HL-60 (cell line): ENCODE data around the gene CALB2.

ENCODE experiments used
- POLR2AphosphoS5 ChIP-seq: IDR thresholded peaks from 2 replicates; pipeline ENCODE4 v1.6.1; 2012; ENCODE audit warnings: low read depth
- TF ChIP-seq, protein P1 (sequence below): IDR thresholded peaks from one replicate; pipeline ENCODE4 v1.5.1; 2011; ENCODE audit warnings: low read length, control low read depth, inconsistent platforms; ENCODE audit not compliant: insufficient read depth
- TF ChIP-seq, protein P2 (sequence below): IDR thresholded peaks from 2 replicates; pipeline ENCODE4 v1.6.1; 2012; ENCODE audit warnings: low read depth; ENCODE audit not compliant: insufficient replicate concordance

DNA sequence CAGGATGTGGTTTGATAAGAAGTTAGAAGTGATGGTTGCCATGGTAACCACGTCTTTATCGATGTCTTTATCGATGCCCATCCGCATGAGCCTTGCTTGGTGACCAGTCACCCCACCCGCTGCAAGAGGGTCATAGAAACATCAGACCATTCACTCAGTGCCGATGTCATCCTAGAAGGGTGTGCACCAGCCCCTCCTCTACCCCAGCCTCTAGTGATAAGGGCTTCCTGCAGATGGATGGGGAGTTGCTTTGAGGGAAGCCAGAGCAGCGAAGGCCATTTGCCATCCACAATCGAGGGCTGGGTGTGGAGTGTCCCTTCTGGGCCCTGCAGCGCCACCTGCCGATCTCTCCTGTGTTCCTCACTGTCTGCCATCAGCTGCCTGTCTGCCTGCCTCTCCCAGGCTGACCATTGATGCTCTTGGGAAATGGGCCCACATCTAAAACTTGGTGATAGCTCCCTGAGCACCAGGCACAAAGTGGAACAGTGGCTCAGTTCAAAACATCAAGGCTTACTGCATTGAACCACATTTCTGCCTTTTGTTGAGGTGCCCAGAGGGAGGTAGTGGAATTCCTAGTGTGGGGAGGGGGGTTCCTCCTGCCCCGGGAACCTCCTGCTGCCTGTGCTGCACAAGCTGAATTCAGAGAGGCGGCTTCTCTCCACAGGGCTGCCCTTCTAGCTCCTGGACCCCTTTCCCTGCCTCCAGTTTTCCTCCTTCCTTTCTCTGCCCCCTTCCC is 8.9 kb downstream of the CALB2 start:
- TF ChIP-seq, protein P1, sequence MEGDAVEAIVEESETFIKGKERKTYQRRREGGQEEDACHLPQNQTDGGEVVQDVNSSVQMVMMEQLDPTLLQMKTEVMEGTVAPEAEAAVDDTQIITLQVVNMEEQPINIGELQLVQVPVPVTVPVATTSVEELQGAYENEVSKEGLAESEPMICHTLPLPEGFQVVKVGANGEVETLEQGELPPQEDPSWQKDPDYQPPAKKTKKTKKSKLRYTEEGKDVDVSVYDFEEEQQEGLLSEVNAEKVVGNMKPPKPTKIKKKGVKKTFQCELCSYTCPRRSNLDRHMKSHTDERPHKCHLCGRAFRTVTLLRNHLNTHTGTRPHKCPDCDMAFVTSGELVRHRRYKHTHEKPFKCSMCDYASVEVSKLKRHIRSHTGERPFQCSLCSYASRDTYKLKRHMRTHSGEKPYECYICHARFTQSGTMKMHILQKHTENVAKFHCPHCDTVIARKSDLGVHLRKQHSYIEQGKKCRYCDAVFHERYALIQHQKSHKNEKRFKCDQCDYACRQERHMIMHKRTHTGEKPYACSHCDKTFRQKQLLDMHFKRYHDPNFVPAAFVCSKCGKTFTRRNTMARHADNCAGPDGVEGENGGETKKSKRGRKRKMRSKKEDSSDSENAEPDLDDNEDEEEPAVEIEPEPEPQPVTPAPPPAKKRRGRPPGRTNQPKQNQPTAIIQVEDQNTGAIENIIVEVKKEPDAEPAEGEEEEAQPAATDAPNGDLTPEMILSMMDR, result peak; percentile 74
- TF ChIP-seq POLR2AphosphoS5, result no peak
- TF ChIP-seq, protein P2, sequence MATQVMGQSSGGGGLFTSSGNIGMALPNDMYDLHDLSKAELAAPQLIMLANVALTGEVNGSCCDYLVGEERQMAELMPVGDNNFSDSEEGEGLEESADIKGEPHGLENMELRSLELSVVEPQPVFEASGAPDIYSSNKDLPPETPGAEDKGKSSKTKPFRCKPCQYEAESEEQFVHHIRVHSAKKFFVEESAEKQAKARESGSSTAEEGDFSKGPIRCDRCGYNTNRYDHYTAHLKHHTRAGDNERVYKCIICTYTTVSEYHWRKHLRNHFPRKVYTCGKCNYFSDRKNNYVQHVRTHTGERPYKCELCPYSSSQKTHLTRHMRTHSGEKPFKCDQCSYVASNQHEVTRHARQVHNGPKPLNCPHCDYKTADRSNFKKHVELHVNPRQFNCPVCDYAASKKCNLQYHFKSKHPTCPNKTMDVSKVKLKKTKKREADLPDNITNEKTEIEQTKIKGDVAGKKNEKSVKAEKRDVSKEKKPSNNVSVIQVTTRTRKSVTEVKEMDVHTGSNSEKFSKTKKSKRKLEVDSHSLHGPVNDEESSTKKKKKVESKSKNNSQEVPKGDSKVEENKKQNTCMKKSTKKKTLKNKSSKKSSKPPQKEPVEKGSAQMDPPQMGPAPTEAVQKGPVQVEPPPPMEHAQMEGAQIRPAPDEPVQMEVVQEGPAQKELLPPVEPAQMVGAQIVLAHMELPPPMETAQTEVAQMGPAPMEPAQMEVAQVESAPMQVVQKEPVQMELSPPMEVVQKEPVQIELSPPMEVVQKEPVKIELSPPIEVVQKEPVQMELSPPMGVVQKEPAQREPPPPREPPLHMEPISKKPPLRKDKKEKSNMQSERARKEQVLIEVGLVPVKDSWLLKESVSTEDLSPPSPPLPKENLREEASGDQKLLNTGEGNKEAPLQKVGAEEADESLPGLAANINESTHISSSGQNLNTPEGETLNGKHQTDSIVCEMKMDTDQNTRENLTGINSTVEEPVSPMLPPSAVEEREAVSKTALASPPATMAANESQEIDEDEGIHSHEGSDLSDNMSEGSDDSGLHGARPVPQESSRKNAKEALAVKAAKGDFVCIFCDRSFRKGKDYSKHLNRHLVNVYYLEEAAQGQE, result no peak
